GM11168 (cell line): ENCODE data around the gene MADCAM1.

ENCODE experiments used
- in situ Hi-C: fragments of 300-500 bp; cut with MboI; formaldehyde crosslinking; loops from one replicate; pipeline ENCODE4 v1.12.0; 2022; ENCODE audit warnings: low sequenced_read_pairs; ENCODE audit not compliant: unreplicated experiment

Gene MADCAM1

GRCh38 chr19:530134-531008 is 34.1 kb downstream of the MADCAM1 start:
- in situ Hi-C loops: no loop called here

GRCh38 chr19:531009-531752 is 34.9 kb downstream of the MADCAM1 start:
- in situ Hi-C loops: no loop called here

- in situ Hi-C loops: no loop called here
Observed at GRCh38 chr19:531753-532560, 35.7 kb downstream of the MADCAM1 start, which contains the start of gene CDC34. CDC34 (plus strand) TSS chr19:531760; CDS start chr19:531932, 172 bp downstream.

- in situ Hi-C loops: no loop called here
Observed at GRCh38 chr19:532561-533363, 36.5 kb downstream of the MADCAM1 start.

GRCh38 chr19:533364-534058 is 37.2 kb downstream of the MADCAM1 start:
- in situ Hi-C loops: no loop called here

- in situ Hi-C loops: no loop called here
Observed at GRCh38 chr19:534088-534487, 37.8 kb downstream of the MADCAM1 start.

- in situ Hi-C loops: no loop called here
Observed at GRCh38 chr19:535017-535835, 38.9 kb downstream of the MADCAM1 start.

GRCh38 chr19:536031-536880 is 40.0 kb downstream of the MADCAM1 start:
- in situ Hi-C loops: no loop called here

GRCh38 chr19:536881-537404 is 40.7 kb downstream of the MADCAM1 start:
- in situ Hi-C loops: no loop called here

- in situ Hi-C loops: no loop called here
Observed at GRCh38 chr19:538641-539428, 42.5 kb downstream of the MADCAM1 start.

GRCh38 chr19:539429-540030 is 43.2 kb downstream of the MADCAM1 start:
- in situ Hi-C loops: no loop called here

GRCh38 chr19:540867-541637 is 44.8 kb downstream of the MADCAM1 start:
- in situ Hi-C loops: no loop called here

- in situ Hi-C loops: no loop called here
Observed at GRCh38 chr19:541699-542098, 45.4 kb downstream of the MADCAM1 start.

- in situ Hi-C loops: no loop called here
Observed at GRCh38 chr19:542173-542866, 46.0 kb downstream of the MADCAM1 start.
